WI38 (cell line): ENCODE results near the gene PRDM12.

ENCODE experiments used
- H3K4me3 ChIP-seq: 2 replicates; pipeline ENCODE4 v1.5.1; 2011; ENCODE audit warnings: low read depth, mild to moderate bottlenecking, control low read depth, low read length
- TF ChIP-seq, protein P1 (sequence below): IDR thresholded peaks from 2 replicates; pipeline ENCODE4 v1.5.1; 2012; ENCODE audit warnings: low read depth, mild to moderate bottlenecking, control low read depth, low read length

The PRDM12 gene

DNA sequence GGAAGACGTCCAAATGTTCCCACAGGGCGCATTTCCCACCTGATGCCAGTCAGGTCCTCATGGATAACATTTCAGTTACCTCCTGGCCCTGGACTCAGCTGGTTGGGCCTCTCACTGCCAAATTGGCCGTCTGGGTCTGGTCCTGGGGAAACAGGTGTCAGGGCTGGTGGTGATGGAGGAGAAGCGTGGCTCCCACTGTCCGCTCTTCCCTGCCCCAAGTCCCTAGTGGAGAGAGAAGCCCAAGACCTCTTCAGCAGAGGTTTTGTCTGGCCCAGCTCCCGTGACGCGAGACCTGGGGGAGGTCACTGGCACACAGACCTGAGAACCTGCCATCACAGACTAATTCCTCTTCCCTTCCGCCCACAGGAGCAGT, 27.8 kb upstream of the PRDM12 start:
- TF ChIP-seq, protein P1, sequence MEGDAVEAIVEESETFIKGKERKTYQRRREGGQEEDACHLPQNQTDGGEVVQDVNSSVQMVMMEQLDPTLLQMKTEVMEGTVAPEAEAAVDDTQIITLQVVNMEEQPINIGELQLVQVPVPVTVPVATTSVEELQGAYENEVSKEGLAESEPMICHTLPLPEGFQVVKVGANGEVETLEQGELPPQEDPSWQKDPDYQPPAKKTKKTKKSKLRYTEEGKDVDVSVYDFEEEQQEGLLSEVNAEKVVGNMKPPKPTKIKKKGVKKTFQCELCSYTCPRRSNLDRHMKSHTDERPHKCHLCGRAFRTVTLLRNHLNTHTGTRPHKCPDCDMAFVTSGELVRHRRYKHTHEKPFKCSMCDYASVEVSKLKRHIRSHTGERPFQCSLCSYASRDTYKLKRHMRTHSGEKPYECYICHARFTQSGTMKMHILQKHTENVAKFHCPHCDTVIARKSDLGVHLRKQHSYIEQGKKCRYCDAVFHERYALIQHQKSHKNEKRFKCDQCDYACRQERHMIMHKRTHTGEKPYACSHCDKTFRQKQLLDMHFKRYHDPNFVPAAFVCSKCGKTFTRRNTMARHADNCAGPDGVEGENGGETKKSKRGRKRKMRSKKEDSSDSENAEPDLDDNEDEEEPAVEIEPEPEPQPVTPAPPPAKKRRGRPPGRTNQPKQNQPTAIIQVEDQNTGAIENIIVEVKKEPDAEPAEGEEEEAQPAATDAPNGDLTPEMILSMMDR = no peak
- no peak overlapping the region for H3K4me3 ChIP-seq

GRCh38 chr9:130638284-130639123, 25.9 kb upstream of the PRDM12 start:
- H3K4me3 ChIP-seq = no peak overlapping the region
- TF ChIP-seq, protein P1 = no peak

GRCh38 chr9:130639124-130639765, 25.1 kb upstream of the PRDM12 start:
- TF ChIP-seq, protein P1 = no peak
- H3K4me3 ChIP-seq = no peak overlapping the region

DNA sequence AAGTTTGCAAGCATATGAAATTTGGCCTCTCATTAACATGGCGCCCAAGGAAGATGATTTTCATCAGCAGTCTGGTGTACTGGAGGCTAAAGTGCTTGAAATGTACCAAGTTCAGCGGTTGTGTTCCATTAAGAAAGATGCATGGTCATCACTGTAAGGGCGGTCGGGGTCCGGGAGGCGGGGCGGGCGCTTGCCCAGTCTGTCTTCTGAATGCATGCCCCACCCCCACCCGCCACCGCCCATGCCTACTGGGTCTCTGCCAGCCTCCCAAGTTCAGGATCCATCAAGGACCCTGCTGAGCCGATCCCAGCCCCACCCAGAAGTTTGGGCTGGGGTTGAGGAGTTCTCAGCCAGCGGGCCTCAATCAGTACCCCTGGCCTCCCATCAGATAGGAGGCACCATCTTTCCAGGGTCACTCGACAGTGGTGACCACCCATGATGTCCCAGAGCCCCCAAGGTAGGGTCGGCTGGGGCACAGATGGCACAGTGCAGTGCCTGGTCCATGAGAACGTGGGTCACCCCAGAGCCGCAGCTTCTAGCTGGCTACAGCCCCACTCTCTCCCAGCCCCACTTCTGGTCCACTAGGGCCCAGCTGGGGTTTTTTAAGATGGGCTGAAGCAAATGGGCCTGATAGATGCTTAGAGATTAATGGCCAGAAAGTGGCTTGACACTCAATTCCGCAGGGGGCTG, 24.4 kb upstream of the PRDM12 start:
- TF ChIP-seq, protein P1 = no peak
- H3K4me3 ChIP-seq = no peak overlapping the region

DNA sequence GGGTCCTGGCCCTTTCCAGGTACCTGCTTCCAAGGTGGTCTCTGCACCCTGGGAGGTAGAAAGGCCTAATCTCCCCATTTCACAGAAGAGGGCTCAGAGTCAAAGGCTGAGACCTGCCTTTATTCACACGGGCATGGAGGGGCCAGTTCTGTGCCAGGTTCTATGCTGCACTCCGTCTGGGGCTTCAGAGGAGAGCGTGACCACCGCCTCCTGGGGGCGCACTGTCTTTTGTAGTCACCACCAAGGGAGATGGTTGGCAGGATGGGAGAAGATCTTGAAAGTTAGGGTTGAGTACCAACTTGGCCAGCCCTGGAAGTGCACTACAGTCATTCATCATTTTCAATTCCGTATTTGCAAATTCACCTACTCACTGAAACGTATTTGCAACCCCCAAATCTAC, 23.7 kb upstream of the PRDM12 start:
- TF ChIP-seq, protein P1 = no peak
- no peak overlapping the region for H3K4me3 ChIP-seq

GRCh38 chr9:130642926-130643325, 21.5 kb upstream of the PRDM12 start:
- TF ChIP-seq, protein P1 = no peak
- no peak overlapping the region for H3K4me3 ChIP-seq

DNA sequence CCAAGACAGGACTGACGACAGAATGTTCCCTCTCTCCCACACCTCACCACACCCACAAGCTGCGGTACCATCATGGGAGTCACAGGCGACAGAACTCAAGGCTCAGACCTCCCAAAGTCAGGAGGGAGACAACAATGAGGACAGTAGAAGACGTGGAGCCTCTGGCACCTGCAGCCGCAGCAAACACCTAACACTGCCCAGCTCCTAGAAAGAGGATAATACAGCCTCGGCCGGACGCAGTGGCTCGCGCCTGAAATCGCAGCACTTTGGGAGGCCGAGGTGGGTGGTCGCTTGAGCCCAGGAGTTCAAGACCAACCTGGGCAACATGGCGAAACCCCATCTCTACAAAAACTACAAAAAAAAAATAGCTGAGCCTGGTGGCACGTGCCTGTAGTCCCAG, 13.2 kb upstream of the PRDM12 start:
- TF ChIP-seq, protein P1 = no peak

More for the DNA sequence above, 13.2 kb upstream of the PRDM12 start:
- no peak overlapping the region for H3K4me3 ChIP-seq
